ENCODE results near the gene DYTN.

The DYTN gene

GRCh38 chr2:206639636-206640035 is 78.6 kb downstream of the DYTN start:
- DNase-seq (ENCODE audit: insufficient read length, low spot score) (no peak), FAIRE-seq (no peak)
- TF ChIP-seq, protein P1, sequence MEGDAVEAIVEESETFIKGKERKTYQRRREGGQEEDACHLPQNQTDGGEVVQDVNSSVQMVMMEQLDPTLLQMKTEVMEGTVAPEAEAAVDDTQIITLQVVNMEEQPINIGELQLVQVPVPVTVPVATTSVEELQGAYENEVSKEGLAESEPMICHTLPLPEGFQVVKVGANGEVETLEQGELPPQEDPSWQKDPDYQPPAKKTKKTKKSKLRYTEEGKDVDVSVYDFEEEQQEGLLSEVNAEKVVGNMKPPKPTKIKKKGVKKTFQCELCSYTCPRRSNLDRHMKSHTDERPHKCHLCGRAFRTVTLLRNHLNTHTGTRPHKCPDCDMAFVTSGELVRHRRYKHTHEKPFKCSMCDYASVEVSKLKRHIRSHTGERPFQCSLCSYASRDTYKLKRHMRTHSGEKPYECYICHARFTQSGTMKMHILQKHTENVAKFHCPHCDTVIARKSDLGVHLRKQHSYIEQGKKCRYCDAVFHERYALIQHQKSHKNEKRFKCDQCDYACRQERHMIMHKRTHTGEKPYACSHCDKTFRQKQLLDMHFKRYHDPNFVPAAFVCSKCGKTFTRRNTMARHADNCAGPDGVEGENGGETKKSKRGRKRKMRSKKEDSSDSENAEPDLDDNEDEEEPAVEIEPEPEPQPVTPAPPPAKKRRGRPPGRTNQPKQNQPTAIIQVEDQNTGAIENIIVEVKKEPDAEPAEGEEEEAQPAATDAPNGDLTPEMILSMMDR (IDR thresholded peaks at IDR 0.05; ENCODE audit: insufficient read depth, missing control alignments), result no peak

DNA sequence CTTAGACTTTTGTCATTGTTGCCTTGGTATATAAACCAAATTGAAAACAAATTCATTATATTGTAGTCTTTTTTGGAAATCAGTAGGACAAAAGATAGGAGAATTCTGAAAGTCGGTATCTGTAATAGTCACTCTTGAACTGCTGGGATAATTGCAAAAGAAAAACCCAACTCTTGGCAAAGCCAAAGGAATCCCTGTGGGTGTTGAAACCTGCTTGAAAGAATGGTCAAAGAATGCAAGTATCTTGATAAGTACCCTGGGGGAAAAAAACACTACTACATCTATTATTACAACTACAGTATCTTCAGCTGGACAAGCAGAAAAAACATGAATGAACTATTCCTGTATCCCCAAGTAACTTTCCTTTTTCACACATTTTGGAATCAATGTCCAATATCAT is 83.2 kb downstream of the DYTN start:
- TF ChIP-seq, protein P1 (IDR thresholded peaks at IDR 0.05; ENCODE audit: insufficient read depth, missing control alignments), result no peak
- FAIRE-seq (no peak), DNase-seq (ENCODE audit: insufficient read length, low spot score) (no peak)

DNA sequence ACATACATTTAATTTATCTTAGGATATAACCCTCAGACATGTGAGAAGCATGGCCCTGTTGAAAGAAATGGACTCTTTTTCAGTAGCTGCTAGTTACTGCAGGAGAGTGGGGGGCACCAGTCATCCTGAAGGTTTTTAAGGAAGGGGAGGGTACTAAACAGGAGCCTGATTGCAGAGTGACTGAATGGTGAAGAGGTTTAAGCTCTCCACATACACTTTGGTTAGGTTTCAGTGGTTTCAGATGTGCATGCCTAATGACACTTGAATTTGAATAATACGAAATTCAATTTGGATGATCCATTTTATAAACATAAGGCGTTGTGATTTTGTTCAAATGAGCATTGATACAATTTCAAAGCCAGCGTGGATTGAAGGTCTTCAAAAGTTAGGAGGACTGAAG is 86.9 kb downstream of the DYTN start:
- TF ChIP-seq, protein P1 (IDR thresholded peaks at IDR 0.05; ENCODE audit: insufficient read depth, missing control alignments), result no peak
- FAIRE-seq, result no peak
- no peak for DNase-seq (ENCODE audit: insufficient read length, low spot score)

GRCh38 chr2:206627632-206628031 is 90.6 kb downstream of the DYTN start:
- TF ChIP-seq, protein P1 (IDR thresholded peaks at IDR 0.05; ENCODE audit: insufficient read depth, missing control alignments), result no peak
- FAIRE-seq, result no peak
- no peak for DNase-seq (ENCODE audit: insufficient read length, low spot score)

DNA sequence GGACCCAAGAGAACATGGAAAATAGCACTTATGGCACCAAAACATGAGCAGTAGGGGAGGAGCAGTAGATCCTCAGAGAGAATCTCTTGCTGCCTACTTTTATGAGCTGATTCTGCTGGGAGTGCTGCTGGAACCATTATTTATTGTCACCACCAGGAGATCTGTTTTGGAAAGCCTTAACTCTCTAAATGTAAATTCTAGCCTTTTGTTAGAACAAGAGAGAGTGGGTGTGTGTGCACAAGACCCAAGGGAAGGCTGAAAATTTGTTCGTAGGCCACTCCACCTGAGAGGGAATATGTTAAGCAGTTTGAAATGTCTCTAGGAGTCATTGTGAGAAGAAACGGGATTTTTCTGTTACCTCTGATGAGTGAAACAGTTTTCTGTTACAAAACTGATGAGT is 92.1 kb downstream of the DYTN start:
- no peak for DNase-seq (ENCODE audit: insufficient read length, low spot score)
- TF ChIP-seq, protein P1 (IDR thresholded peaks at IDR 0.05; ENCODE audit: insufficient read depth, missing control alignments), result no peak
- no peak for FAIRE-seq

- no peak for DNase-seq (ENCODE audit: insufficient read length, low spot score)
- no peak for FAIRE-seq
- TF ChIP-seq, protein P1 (IDR thresholded peaks at IDR 0.05; ENCODE audit: insufficient read depth, missing control alignments), result no peak
These were observed 99.2 kb downstream of the DYTN start for GRCh38 chr2:206619011-206619410.

DNA sequence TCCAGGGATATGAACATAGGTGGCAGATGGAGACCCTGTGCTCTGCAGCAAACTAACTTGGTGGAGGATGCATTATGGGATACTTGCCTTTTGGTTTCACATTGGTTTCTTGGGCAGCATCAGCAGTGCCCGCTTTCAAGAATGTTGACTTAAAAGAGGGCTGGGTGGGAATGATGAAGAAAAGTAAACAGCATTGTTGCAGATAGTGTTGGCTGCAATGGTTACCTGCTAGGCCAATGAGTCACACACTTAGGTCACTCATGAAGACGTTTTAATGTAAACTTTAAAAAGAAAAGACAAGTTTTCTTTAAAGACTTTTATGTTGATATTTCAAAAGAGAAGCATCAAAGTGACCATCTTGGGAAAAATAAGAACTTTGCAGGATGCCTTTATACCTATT is 102.0 kb downstream of the DYTN start:
- no peak for FAIRE-seq
- DNase-seq (ENCODE audit: insufficient read length, low spot score), result no peak
- TF ChIP-seq, protein P1 (IDR thresholded peaks at IDR 0.05; ENCODE audit: insufficient read depth, missing control alignments), result no peak
